HUES64 (cell line): Measurements from ENCODE around the gene TNIP1.

Source experiments
- H3K27ac ChIP-seq: 2 replicates; pipeline ENCODE4 v1.7.0; 2013; ENCODE audit warnings: low read depth, low read length, inconsistent platforms
- H3K27me3 ChIP-seq: 2 replicates; pipeline ENCODE4 v1.6.1; 2013; ENCODE audit warnings: mild to moderate bottlenecking, low read length; ENCODE audit not compliant: insufficient read depth
- H3K36me3 ChIP-seq: 2 replicates; pipeline ENCODE4 v1.6.1; 2013; ENCODE audit warnings: mild to moderate bottlenecking, low read length; ENCODE audit not compliant: insufficient read depth
- H3K4me1 ChIP-seq: 2 replicates; pipeline ENCODE4 v1.6.1; 2013; ENCODE audit warnings: mild to moderate bottlenecking, low read length, moderate library complexity; ENCODE audit not compliant: insufficient read depth
- H3K4me3 ChIP-seq: 2 replicates; pipeline ENCODE4 v1.5.1; 2013; ENCODE audit warnings: mild to moderate bottlenecking, low read length, moderate library complexity
- H3K9ac ChIP-seq: 2 replicates; pipeline ENCODE4 v1.6.1; 2013; ENCODE audit warnings: mild to moderate bottlenecking, low read depth, low read length
- H3K9me3 ChIP-seq: 2 replicates; pipeline ENCODE4 v1.6.1; 2013; ENCODE audit warnings: low read depth, low read length; ENCODE audit not compliant: insufficient read depth
- WGBS: fragments of 150-250, 120-280 bp; methylation state at CpG from one replicate; pipeline ENCODE4 v1.1.7; 2013; ENCODE audit warnings: missing lambda C conversion rate; 5-methylcytosine and 5-hydroxymethylcytosine counted together

The TNIP1 gene

DNA sequence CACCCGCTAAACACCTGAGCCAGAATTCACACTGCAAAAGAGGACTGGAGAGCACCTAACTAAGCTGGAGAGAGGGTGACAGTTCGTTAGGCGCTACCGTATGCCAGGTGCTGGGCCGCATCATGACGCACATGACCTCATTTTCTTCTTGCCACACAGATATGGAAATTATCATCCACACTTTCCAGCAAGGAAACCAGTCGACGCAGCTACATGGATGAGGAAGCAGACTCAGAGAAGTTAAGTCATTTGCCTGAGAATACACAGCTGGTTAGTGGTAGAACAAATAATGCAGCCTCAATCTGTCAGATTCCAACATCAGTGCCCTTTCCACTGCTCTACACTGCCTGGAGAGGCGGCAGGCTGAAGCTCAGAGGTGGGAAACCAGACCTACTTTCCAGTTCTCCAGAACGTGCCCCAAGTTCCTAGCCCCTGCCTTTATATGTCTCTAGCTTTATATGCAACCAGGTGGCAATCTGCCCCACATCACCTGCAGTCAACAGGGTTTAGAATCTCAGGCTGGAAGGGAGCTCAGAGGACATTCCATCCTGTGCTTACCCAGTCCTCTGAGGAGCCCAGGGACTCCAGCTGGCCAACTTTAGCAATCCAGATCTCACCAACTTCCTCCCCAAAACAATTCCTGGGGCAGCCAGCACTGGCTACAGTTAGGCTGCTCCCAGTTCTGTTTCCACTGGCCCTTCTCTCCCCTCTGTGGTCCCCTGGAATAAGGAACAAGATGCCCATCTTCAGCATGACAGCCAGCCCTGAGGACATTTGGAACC, 8.8 kb downstream of the TNIP1 start:
- Histone ChIP-seq H3K4me3 (no peak overlapping the region), H3K9me3 (no peaks in the 10 kb centered on the region), H3K36me3 (no peaks in the 10 kb centered on the region), H3K27me3 (no peaks in the 10 kb centered on the region), H3K4me1 (no peaks in the 10 kb centered on the region), H3K27ac (no peak overlapping the region), H3K9ac (no peak overlapping the region)
- 94% methylated on average over 10 of the region's 10 CpGs for WGBS

DNA sequence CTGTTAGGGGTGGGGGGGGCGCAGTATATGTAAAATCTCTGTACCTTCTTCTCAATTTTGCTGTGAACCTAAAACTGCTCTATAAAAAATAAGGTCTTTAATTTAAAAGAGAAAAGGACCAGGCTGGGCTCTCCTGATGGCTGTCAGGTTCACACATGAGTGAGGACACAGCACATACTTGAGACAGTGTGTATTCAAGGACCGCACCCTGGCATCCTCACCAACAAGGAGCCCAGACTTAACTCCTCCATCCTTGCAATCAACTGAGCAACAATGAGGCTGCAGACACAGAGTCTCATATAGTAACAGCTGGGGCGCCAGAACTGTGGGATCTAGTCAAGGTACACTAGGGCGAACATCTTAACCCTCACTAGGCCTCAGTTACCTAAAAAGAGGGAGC, 9.8 kb downstream of the TNIP1 start:
- no peak overlapping the region for H3K4me3 ChIP-seq
- 95% methylated on average over 3 of the region's 4 CpGs for WGBS
- no peaks in the 10 kb centered on the region for H3K4me1 ChIP-seq
- H3K9ac ChIP-seq: no peak overlapping the region
- H3K27me3 ChIP-seq: no peaks in the 10 kb centered on the region
- H3K27ac ChIP-seq: no peak overlapping the region
- no peaks in the 10 kb centered on the region for H3K9me3 ChIP-seq
- no peaks in the 10 kb centered on the region for H3K36me3 ChIP-seq

DNA sequence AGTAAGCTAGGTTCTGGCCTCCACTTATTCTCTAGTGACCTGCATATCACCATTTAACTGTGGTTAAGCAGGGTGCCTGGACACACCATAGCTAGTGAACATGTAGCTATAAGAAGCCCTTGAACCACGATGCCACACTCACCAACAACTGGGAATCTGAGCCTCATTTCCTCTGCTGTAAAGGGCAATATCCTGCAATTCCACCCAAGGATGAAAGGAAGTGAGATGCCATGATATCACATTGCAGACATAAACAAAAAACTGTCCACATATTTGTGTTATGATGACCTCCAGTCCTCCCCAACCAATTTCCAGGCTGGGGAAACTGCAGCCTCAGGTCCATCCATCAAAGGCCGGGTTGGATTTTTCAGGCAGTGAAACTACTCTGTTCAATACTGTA, 10.4 kb downstream of the TNIP1 start:
- Histone ChIP-seq H3K9ac (no peak overlapping the region), H3K27ac (no peak overlapping the region), H3K4me1 (no peaks in the 10 kb centered on the region), H3K36me3 (no peaks in the 10 kb centered on the region), H3K4me3 (no peak overlapping the region), H3K9me3 (no peaks in the 10 kb centered on the region), H3K27me3 (no peaks in the 10 kb centered on the region)
- WGBS: 97% methylated on average over 2 of the region's 2 CpGs

DNA sequence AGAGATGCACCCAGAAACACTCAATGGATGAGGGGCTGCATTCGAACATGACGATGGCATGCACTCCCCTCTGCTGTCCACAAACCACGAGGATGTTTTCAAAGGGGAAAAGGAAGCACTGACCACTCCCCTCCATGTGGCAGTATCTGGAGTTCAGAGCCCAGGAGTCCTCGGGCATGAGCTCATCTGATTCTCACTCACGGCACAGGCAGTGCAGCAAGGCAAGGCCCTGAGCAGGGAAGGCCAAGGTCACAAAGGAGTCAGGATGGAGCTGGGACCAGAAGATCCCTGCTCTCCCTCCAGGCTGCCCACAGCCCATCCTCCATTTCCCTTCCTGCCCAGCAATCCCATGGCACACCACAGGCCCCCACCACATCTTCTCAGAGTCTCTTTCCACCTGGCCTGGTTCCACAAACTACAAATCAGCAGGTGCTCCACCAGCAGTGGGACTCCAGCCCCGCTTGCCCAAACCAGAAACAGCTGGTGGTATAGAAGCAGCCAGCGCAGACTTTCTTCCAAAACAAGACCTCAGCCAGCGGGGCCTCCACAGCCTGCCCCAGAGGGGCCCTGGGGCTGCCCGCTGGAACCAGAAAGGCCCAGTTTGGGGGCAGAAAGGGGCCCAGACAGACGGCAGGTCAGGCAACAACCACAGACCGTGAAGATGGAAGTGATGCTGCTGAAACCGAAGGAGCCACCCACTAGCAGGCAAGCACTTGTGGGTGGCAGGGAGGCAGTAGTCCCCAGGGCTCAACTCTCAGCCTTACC, 12.2 kb downstream of the TNIP1 start:
- WGBS: 88% methylated on average over 12 of the region's 12 CpGs
- Histone ChIP-seq H3K9ac (no peak overlapping the region), H3K27me3 (no peaks in the 10 kb centered on the region), H3K9me3 (no peaks in the 10 kb centered on the region), H3K4me1 (no peaks in the 10 kb centered on the region), H3K36me3 (no peaks in the 10 kb centered on the region), H3K27ac (no peak overlapping the region), H3K4me3 (no peak overlapping the region)

DNA sequence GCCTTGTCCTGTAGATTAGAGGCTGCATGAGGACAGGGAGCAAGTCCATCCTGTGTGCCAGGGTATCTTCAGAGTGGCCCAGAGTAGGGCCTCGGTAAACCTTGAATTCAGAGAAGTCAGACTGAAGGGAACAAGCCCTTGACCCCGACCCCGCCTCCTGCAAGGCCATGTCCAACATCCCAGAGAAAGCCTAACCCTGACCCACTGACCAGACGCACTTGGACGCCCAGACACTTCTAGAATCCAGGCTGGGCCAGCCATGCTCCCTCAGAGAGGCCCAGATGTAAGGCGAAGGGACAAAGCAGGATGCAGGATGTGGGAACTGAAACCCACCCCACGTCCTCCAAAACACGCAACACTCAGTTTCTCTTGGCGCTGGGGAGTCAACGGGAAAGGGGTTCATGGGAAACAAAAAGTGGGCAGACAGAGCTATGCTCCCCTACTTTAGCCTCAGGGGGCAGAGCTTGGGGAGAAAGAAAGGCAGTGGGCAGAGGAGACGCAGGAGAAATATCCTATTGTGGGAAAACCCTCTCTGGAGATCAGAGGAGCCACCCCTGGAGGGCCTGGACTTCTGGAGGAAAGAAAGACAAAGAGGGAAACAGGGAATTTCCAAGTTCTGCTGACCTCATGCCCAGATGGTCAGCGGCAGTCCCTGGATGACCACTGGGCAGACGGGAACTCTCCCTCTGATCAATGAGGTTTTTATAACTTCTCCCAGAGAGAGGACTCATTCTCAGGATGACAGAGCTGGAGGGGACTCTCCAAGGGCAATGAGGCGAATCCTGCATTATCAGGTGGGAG, 13.0 kb downstream of the TNIP1 start:
- no peak overlapping the region for H3K9ac ChIP-seq
- no peaks in the 10 kb centered on the region for H3K27me3 ChIP-seq
- no peaks in the 10 kb centered on the region for H3K4me1 ChIP-seq
- no peak overlapping the region for H3K27ac ChIP-seq
- H3K36me3 ChIP-seq: peaks cover 4% of the 10 kb centered on the region; the same call in 1 of the 2 replicates
- H3K4me3 ChIP-seq: no peak overlapping the region
- no peaks in the 10 kb centered on the region for H3K9me3 ChIP-seq
- WGBS: 94% methylated on average over 14 of the region's 14 CpGs

DNA sequence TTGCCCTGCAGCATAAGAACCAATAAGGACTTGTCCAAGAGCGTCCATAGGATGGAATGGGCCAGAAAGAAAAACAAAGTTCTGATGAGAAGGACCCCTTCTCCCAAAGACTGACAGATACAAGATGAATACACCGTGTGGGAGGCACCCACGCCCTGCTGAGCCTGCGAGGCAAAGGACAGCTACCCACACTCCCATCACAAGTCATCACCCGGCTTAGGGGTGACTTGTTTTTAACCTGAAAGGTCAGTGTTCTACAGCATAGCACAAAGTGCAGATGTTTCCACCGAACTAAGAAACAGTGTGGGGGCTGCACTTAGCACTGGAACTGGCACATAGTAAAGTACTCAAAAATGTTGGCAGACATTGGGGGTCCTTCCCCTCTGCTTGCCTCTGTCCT, 13.9 kb downstream of the TNIP1 start:
- 89% methylated on average over 6 of the region's 6 CpGs for WGBS
- no peaks in the 10 kb centered on the region for H3K27me3 ChIP-seq
- no peaks in the 10 kb centered on the region for H3K4me1 ChIP-seq
- peaks cover 12% of the 10 kb centered on the region; the same call in 1 of the 2 replicates for H3K36me3 ChIP-seq
- H3K4me3 ChIP-seq: no peak overlapping the region
- no peak overlapping the region for H3K27ac ChIP-seq
- H3K9me3 ChIP-seq: no peaks in the 10 kb centered on the region
- H3K9ac ChIP-seq: no peak overlapping the region

DNA sequence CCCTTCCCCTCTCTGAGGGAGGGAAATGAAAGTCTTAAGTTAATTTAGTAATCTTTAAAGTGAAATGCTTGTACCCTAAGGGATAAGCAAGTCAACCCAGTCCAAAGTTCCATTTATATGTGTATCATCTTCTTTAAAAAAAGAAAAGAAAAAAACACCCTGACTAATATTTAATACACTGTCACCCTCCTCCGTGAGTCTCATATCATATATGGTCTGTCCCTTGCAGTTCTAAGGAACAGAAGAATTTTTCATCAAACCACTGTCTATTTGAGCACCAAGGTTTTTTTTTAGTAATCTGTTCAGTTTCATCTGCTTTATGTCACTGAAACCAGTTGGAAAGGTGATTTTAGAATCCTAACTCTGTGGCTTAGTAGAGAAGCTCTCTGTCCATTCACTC, 15.2 kb downstream of the TNIP1 start:
- Histone ChIP-seq H3K4me1 (no peaks in the 10 kb centered on the region), H3K27me3 (no peaks in the 10 kb centered on the region), H3K27ac (no peak overlapping the region), H3K9me3 (no peaks in the 10 kb centered on the region), H3K9ac (no peak overlapping the region), H3K4me3 (no peak overlapping the region), H3K36me3 (peaks cover 24% of the 10 kb centered on the region; the same call in 1 of the 2 replicates)
- WGBS: 83% methylated on average over 1 of the region's 1 CpG

DNA sequence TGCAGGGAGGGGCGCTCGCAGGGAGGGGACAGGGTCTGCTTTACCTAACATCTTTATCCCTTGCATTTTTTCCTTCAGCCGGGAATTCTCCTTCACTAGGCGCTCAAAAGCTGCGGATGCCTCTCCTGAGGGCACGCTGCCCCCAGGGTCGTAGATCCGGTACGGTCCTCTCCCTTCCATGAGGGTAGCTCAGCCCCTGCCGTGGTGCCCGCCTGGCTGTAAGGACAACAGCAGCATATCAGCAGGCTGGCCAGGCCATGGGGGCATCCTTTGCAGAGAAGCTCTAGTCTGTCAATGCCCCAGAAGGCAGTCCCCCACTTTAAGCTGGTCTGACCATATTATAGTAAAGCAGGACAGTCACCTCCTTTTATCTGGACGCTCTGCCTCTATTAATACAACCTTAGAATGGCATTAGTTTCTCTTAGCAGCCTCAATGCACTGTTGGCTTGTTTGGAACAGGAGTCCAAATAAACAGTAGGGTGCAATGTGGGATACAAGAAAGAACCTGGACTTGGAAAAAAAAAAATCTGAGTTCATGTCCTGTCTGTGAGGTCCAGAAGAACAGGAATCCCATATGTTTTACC, 15.8 kb downstream of the TNIP1 start:
- H3K9ac ChIP-seq: no peak overlapping the region; the same call in 1 of the 2 replicates
- no peaks in the 10 kb centered on the region for H3K4me1 ChIP-seq
- no peak overlapping the region for H3K27ac ChIP-seq
- 93% methylated on average over 12 of the region's 12 CpGs for WGBS
- no peaks in the 10 kb centered on the region for H3K27me3 ChIP-seq
- H3K9me3 ChIP-seq: no peaks in the 10 kb centered on the region
- H3K4me3 ChIP-seq: no peak overlapping the region
- peaks cover 30% of the 10 kb centered on the region; the same call in 1 of the 2 replicates for H3K36me3 ChIP-seq

DNA sequence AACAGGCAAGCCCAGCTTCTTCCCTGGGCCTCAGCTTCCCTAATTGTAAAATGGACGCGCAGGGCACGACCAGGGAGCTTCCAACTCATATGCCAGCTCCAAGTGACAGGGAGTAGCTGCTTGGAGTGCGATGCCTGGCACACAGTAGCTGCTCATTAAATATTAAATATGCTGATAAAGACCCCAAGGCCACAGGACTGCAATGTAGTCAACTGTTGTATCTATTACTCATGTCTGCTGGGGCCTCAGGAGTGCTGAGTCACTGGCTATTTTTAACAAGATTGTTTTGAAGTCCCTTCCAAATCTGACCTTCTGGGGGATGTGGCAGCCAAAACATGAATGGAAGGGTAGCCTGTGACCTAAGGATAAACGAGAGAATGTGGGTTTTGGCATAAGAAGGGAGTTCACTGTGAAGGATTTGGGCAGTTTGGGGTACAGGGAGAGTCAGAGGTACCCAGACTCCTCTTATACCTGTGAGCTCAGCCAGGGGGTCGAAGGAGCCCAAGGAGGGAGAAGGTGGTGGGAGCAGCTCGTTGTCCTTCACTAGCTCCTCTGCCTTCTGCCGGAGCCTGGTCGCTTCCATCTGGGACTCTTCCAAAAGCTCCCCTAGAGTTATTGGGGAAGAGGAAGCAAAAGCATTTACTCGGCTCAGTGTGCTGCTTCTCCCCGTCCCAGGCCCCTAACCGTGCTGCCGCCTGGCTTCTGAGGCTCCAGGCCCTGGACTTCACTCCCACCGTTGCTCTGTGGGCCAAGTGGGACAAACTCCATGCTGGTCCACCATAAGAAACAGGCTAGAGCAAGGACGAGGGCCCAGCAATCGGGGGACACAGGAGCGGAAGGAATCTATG, 17.5 kb downstream of the TNIP1 start:
- H3K36me3 ChIP-seq: peaks cover 40% of the 10 kb centered on the region; the same call in 1 of the 2 replicates
- no peak overlapping the region for H3K4me3 ChIP-seq
- no peak overlapping the region for H3K27ac ChIP-seq
- H3K27me3 ChIP-seq: no peaks in the 10 kb centered on the region
- H3K9me3 ChIP-seq: no peaks in the 10 kb centered on the region
- 92% methylated on average over 17 of the region's 17 CpGs for WGBS
- H3K9ac ChIP-seq: no peak overlapping the region
- no peaks in the 10 kb centered on the region for H3K4me1 ChIP-seq

DNA sequence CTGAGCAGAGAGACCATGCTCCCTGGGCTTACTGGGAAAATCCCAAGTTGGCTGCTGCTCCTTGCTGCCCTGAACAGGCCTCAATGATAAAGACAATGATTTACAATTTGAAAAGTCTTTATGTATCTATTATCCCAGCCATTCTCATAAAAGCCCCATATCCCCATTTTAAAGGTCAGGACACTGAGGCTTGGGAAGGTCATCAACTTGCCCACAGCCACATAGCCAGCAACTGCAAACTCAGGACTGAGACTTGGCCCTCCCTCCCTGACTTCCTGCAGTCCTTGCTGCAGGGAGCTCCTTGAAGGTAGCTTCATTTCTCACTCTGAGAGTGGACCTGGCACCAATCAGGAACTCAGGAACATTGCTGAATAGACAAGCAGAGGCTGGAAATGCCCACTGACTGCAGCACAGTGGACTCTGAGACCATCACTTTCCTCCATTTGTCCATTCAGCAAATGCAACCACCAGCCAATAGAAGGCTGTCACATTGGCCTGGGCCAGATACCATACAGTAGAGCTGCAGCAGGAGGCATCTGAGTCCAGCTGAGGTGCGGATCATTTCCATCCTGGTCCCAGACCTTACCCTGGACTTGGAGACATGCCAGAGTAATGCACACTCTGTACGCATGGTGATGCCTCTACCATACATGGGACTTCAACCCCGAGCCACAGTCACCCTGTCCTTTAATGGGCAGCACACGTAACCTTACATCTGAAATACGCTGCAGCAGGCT, 18.3 kb downstream of the TNIP1 start:
- Histone ChIP-seq H3K4me3 (no peak overlapping the region), H3K36me3 (peaks cover 40% of the 10 kb centered on the region; the same call in 1 of the 2 replicates), H3K9me3 (no peaks in the 10 kb centered on the region), H3K27ac (no peak overlapping the region), H3K4me1 (no peaks in the 10 kb centered on the region), H3K27me3 (no peaks in the 10 kb centered on the region), H3K9ac (no peak overlapping the region)
- WGBS: 94% methylated on average over 5 of the region's 5 CpGs
